A549 (cell line): ENCODE measurements around the gene C20orf141.

Source experiments
- EP300 ChIP-seq, 2 experiments: fragments of >200 bp; sonication (Bioruptor Twin); formaldehyde crosslinking; IDR thresholded peaks; 2 replicates in 1 of 2; 3 replicates in 1 of 2; pipeline ENCODE4 v1.6.1; 2016 to 2017
- FOSL2 ChIP-seq, 2 experiments: fragments of 450-650 bp in 1 of 2; fragments of >200 bp in 1 of 2; sonication (Bioruptor Twin) in 1 of 2; formaldehyde crosslinking; IDR thresholded peaks; 2 replicates each; pipeline versions ENCODE4 v1.5.0 to v1.6.1; 2016 to 2020; ENCODE audit warnings: mild to moderate bottlenecking in 1 of 2, moderate library complexity in 1 of 2
- HOXA7 ChIP-seq: fragments of 250-450 bp; sonication (Bioruptor Pico); IDR thresholded peaks from 2 replicates; pipeline ENCODE4 v1.5.0; 2020; ENCODE audit warnings: mild to moderate bottlenecking, moderate library complexity
- MAZ ChIP-seq: fragments of 150-350 bp; IDR thresholded peaks from 2 replicates; pipeline ENCODE4 v1.6.1; 2014; ENCODE audit warnings: antibody characterized with exemption, low read depth, low read length, borderline replicate concordance
- MYC ChIP-seq: IDR thresholded peaks from 2 replicates; pipeline ENCODE4 v1.6.1; 2012; ENCODE audit warnings: mild to moderate bottlenecking, inconsistent platforms, low read length, improper control_type of control experiment, borderline replicate concordance
- NR3C1 ChIP-seq: fragments of >200 bp; sonication (Bioruptor Twin); formaldehyde crosslinking; IDR thresholded peaks from 3 replicates; pipeline ENCODE4 v1.6.1; 2017
- POLR2A ChIP-seq: IDR thresholded peaks from 2 replicates; pipeline ENCODE4 v1.6.1; 2012; ENCODE audit warnings: mild to moderate bottlenecking, low read length
- RARB ChIP-seq: fragments of 250-450 bp; sonication (Bioruptor Pico); IDR thresholded peaks from 2 replicates; pipeline ENCODE4 v1.8.0; 2021; ENCODE audit warnings: mild to moderate bottlenecking, moderate library complexity
- RCOR1 ChIP-seq: fragments of 150-350 bp; IDR thresholded peaks from 2 replicates; pipeline ENCODE4 v1.6.1; 2014; ENCODE audit warnings: antibody characterized with exemption, low read length, low read depth
- TF ChIP-seq, protein P1 (sequence below): fragments of >200 bp; sonication (Bioruptor Twin); formaldehyde crosslinking; IDR thresholded peaks from 3 replicates; pipeline ENCODE4 v1.6.1; 2016
- TF ChIP-seq, protein P2 (sequence below): fragments of >200 bp; sonication (Bioruptor Twin); formaldehyde crosslinking; IDR thresholded peaks from 3 replicates; pipeline ENCODE4 v1.5.1; 2016
- TF ChIP-seq, protein P3 (sequence below): IDR thresholded peaks from 2 replicates; pipeline ENCODE4 v1.6.1; 2012; ENCODE audit warnings: low read depth, borderline replicate concordance
- TF ChIP-seq, protein P4 (sequence below): fragments of 200-600 bp; sonication (generic); IDR thresholded peaks from 2 replicates; pipeline ENCODE4 v1.6.1; 2016; ENCODE audit warnings: antibody characterized with exemption, mild to moderate bottlenecking, moderate library complexity

DNA sequence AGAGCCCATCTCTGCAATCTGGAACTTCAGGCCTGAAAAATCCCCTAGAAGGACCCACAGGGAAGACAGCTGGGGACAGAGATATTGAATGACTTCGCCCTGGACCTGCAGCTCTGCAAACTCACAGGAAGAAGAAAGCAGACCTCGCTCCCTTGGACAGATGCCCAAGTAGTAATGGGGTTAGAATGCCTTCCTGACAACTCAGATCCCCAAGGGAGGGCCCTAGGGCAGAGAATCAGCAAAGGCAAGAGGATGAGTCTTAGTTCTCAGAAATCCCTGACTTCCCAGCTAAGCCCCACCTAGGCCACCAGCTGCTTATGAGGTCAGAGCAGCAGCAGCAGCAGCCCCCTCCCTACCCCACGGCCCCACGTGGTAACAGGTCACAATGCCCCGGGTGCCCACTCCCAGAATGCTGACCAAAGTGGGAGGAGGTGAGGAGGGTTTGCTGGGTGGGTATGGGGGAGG lies at the start of gene C20orf141:
- TF ChIP-seq MAZ = no peak
- TF ChIP-seq RCOR1 = no peak
- TF ChIP-seq, protein P1, sequence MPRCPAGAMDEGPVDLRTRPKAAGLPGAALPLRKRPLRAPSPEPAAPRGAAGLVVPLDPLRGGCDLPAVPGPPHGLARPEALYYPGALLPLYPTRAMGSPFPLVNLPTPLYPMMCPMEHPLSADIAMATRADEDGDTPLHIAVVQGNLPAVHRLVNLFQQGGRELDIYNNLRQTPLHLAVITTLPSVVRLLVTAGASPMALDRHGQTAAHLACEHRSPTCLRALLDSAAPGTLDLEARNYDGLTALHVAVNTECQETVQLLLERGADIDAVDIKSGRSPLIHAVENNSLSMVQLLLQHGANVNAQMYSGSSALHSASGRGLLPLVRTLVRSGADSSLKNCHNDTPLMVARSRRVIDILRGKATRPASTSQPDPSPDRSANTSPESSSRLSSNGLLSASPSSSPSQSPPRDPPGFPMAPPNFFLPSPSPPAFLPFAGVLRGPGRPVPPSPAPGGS = no peak
- TF ChIP-seq HOXA7 (CRISPR knock-in tag) = no peak
- TF ChIP-seq, protein P2, sequence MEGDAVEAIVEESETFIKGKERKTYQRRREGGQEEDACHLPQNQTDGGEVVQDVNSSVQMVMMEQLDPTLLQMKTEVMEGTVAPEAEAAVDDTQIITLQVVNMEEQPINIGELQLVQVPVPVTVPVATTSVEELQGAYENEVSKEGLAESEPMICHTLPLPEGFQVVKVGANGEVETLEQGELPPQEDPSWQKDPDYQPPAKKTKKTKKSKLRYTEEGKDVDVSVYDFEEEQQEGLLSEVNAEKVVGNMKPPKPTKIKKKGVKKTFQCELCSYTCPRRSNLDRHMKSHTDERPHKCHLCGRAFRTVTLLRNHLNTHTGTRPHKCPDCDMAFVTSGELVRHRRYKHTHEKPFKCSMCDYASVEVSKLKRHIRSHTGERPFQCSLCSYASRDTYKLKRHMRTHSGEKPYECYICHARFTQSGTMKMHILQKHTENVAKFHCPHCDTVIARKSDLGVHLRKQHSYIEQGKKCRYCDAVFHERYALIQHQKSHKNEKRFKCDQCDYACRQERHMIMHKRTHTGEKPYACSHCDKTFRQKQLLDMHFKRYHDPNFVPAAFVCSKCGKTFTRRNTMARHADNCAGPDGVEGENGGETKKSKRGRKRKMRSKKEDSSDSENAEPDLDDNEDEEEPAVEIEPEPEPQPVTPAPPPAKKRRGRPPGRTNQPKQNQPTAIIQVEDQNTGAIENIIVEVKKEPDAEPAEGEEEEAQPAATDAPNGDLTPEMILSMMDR = no peak
- TF ChIP-seq, protein P3, sequence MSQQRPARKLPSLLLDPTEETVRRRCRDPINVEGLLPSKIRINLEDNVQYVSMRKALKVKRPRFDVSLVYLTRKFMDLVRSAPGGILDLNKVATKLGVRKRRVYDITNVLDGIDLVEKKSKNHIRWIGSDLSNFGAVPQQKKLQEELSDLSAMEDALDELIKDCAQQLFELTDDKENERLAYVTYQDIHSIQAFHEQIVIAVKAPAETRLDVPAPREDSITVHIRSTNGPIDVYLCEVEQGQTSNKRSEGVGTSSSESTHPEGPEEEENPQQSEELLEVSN = no peak
- TF ChIP-seq FOSL2 (IDR thresholded peaks at IDR 0.05) = no peak
- no peak; the same call in 1 of the 2 replicates for TF ChIP-seq FOSL2 (CRISPR knock-in tag; IDR thresholded peaks at IDR 0.05)
- TF ChIP-seq NR3C1 = no peak
- peak in 1 of 2 experiments; percentile 44; a peak in 1 of 5 replicates for TF ChIP-seq EP300 (IDR thresholded peaks at IDR 0.05)
- no peak for TF ChIP-seq POLR2A
- no peak for TF ChIP-seq RARB (CRISPR knock-in tag)
- TF ChIP-seq MYC = no peak
- TF ChIP-seq, protein P4, sequence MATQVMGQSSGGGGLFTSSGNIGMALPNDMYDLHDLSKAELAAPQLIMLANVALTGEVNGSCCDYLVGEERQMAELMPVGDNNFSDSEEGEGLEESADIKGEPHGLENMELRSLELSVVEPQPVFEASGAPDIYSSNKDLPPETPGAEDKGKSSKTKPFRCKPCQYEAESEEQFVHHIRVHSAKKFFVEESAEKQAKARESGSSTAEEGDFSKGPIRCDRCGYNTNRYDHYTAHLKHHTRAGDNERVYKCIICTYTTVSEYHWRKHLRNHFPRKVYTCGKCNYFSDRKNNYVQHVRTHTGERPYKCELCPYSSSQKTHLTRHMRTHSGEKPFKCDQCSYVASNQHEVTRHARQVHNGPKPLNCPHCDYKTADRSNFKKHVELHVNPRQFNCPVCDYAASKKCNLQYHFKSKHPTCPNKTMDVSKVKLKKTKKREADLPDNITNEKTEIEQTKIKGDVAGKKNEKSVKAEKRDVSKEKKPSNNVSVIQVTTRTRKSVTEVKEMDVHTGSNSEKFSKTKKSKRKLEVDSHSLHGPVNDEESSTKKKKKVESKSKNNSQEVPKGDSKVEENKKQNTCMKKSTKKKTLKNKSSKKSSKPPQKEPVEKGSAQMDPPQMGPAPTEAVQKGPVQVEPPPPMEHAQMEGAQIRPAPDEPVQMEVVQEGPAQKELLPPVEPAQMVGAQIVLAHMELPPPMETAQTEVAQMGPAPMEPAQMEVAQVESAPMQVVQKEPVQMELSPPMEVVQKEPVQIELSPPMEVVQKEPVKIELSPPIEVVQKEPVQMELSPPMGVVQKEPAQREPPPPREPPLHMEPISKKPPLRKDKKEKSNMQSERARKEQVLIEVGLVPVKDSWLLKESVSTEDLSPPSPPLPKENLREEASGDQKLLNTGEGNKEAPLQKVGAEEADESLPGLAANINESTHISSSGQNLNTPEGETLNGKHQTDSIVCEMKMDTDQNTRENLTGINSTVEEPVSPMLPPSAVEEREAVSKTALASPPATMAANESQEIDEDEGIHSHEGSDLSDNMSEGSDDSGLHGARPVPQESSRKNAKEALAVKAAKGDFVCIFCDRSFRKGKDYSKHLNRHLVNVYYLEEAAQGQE = no peak
